ENCODE measurements around the gene JAML. TPM values are rescaled to one million over a fixed set of nuclear protein-coding genes. Genes with fewer than 3 reads are reported as not detected.
A peak's percentile ranks its signal among the peaks of the same experiment; 100 is the strongest.

The JAML gene, protein sequence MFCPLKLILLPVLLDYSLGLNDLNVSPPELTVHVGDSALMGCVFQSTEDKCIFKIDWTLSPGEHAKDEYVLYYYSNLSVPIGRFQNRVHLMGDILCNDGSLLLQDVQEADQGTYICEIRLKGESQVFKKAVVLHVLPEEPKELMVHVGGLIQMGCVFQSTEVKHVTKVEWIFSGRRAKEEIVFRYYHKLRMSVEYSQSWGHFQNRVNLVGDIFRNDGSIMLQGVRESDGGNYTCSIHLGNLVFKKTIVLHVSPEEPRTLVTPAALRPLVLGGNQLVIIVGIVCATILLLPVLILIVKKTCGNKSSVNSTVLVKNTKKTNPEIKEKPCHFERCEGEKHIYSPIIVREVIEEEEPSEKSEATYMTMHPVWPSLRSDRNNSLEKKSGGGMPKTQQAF
- not detected in 2 replicates for total RNA-seq
- not detected in 2 replicates for polyA plus RNA-seq
- polyA plus RNA-seq (2012), result not detected in 2 replicates
- not detected in 2 replicates for polyA minus RNA-seq (ENCODE audit: low replicate concordance)

- H3K4me2 ChIP-seq (ENCODE audit: extremely low read depth, insufficient read depth, low read length), result no peak within 1 kb of the TSS
- no peaks in the 10 kb centered on the region for H3K4me1 ChIP-seq (ENCODE audit: control insufficient read depth, extremely low read depth, insufficient read depth, low read length)
- no peaks in the 10 kb centered on the region for H3K79me2 ChIP-seq (ENCODE audit: control insufficient read depth, insufficient read depth, low read length)
- no peak within 1 kb of the TSS for H2AFZ ChIP-seq (ENCODE audit: low read length)
- no peak for DNase-seq (ENCODE audit: low read depth in 2 of 2)
- no peak within 1 kb of the TSS for H3K4me3 ChIP-seq (replicated peaks in 1 of 4; ENCODE audit: control extremely low read depth in 1 of 4, insufficient read depth in 1 of 4, low read depth in 3 of 4, low read length in 4 of 4)
- no peak within 1 kb of the TSS for H3K9ac ChIP-seq (ENCODE audit: insufficient read depth, low read length)
- TF ChIP-seq CTCF (conservative IDR thresholded peaks at IDR 0.05 in 1 of 2, IDR thresholded peaks at IDR 0.05 in 1 of 2; ENCODE audit: low read depth in 1 of 2, low read length in 2 of 2) (no peak), EZH2 (IDR thresholded peaks at IDR 0.05; ENCODE audit: low read length, missing control alignments) (no peak)
- H3K27me3 ChIP-seq (ENCODE audit: control insufficient read depth, insufficient read depth, low read length), result no peaks in the 10 kb centered on the region
- H4K20me1 ChIP-seq (ENCODE audit: control insufficient read depth, extremely low read depth, insufficient read depth, low read length), result no peaks in the 10 kb centered on the region
- H3K9me3 ChIP-seq (ENCODE audit: control insufficient read depth, insufficient read depth, low read depth, low read length), result no peaks in the 10 kb centered on the region
- no peak within 1 kb of the TSS for H3K27ac ChIP-seq (ENCODE audit: insufficient read depth, low read length)
- H3K36me3 ChIP-seq (ENCODE audit: control insufficient read depth, insufficient read depth, low read length), result no peaks in the 10 kb centered on the region
These were observed at the start of gene JAML for GRCh38 chr11:118224511-118225188. Gene JAML (minus strand): TSS chr11:118225011. CDS start chr11:118214866, 10,145 bp downstream.

GRCh38 chr11:118274186-118274585, 49.4 kb upstream of the JAML start:
- H3K4me2 ChIP-seq (ENCODE audit: extremely low read depth, insufficient read depth, low read length), result no peak overlapping the region
- no peaks in the 10 kb centered on the region for H3K9me3 ChIP-seq (ENCODE audit: control insufficient read depth, insufficient read depth, low read depth, low read length)
- H2AFZ ChIP-seq (ENCODE audit: low read length), result no peak overlapping the region
- H3K79me2 ChIP-seq (ENCODE audit: control insufficient read depth, insufficient read depth, low read length), result no peaks in the 10 kb centered on the region
- no peaks in the 10 kb centered on the region for H3K36me3 ChIP-seq (ENCODE audit: control insufficient read depth, insufficient read depth, low read length)
- no peaks in the 10 kb centered on the region for H4K20me1 ChIP-seq (ENCODE audit: control insufficient read depth, extremely low read depth, insufficient read depth, low read length)
- TF ChIP-seq CTCF (conservative IDR thresholded peaks at IDR 0.05 in 1 of 2, IDR thresholded peaks at IDR 0.05 in 1 of 2; ENCODE audit: low read depth in 1 of 2, low read length in 2 of 2), result no peak
- TF ChIP-seq EZH2 (IDR thresholded peaks at IDR 0.05; ENCODE audit: low read length, missing control alignments), result no peak
- DNase-seq (ENCODE audit: low read depth in 2 of 2), result peak in 1 of 2 donors; percentile 6
- H3K4me1 ChIP-seq (ENCODE audit: control insufficient read depth, extremely low read depth, insufficient read depth, low read length), result no peaks in the 10 kb centered on the region
- no peak overlapping the region for H3K4me3 ChIP-seq (replicated peaks in 1 of 4; ENCODE audit: control extremely low read depth in 1 of 4, insufficient read depth in 1 of 4, low read depth in 3 of 4, low read length in 4 of 4)
- no peak overlapping the region for H3K9ac ChIP-seq (ENCODE audit: insufficient read depth, low read length)
- H3K27me3 ChIP-seq (ENCODE audit: control insufficient read depth, insufficient read depth, low read length), result peaks cover 5% of the 10 kb centered on the region
- no peak overlapping the region for H3K27ac ChIP-seq (ENCODE audit: insufficient read depth, low read length)

DNA sequence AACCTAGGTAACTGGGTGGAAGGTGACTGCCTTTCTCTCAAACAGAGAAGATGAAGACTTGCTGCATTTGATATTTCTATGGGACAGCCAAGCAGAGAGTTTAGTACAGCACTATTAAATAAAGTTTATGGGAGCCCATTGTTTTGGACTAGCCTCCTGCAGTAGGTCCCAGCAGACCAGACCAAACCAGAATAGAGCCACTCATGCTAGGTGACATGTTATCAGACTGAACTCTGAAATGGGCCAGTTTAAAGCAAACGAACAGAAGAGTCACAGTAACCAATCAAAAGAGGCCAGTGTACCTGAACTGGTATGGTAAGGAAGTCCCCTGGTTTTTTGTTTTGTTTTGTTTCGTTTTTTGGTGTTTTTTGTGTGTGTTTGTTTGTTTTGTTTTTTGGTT, 47.2 kb upstream of the JAML start:
- Histone ChIP-seq H2AFZ (ENCODE audit: low read length) (no peak overlapping the region), H3K79me2 (ENCODE audit: control insufficient read depth, insufficient read depth, low read length) (no peaks in the 10 kb centered on the region), H3K27ac (ENCODE audit: insufficient read depth, low read length) (no peak overlapping the region), H4K20me1 (ENCODE audit: control insufficient read depth, extremely low read depth, insufficient read depth, low read length) (no peaks in the 10 kb centered on the region), H3K27me3 (ENCODE audit: control insufficient read depth, insufficient read depth, low read length) (peaks cover 5% of the 10 kb centered on the region), H3K9me3 (ENCODE audit: control insufficient read depth, insufficient read depth, low read depth, low read length) (no peaks in the 10 kb centered on the region), H3K4me1 (ENCODE audit: control insufficient read depth, extremely low read depth, insufficient read depth, low read length) (no peaks in the 10 kb centered on the region), H3K4me2 (ENCODE audit: extremely low read depth, insufficient read depth, low read length) (no peak overlapping the region), H3K9ac (ENCODE audit: insufficient read depth, low read length) (no peak overlapping the region), H3K36me3 (ENCODE audit: control insufficient read depth, insufficient read depth, low read length) (no peaks in the 10 kb centered on the region), H3K4me3 (replicated peaks in 1 of 4; ENCODE audit: control extremely low read depth in 1 of 4, insufficient read depth in 1 of 4, low read depth in 3 of 4, low read length in 4 of 4) (no peak overlapping the region)
- TF ChIP-seq EZH2 (IDR thresholded peaks at IDR 0.05; ENCODE audit: low read length, missing control alignments), result no peak
- TF ChIP-seq CTCF (conservative IDR thresholded peaks at IDR 0.05 in 1 of 2, IDR thresholded peaks at IDR 0.05 in 1 of 2; ENCODE audit: low read depth in 1 of 2, low read length in 2 of 2), result no peak
- no peak for DNase-seq (ENCODE audit: low read depth in 2 of 2)

Measured in fibroblast of lung (primary cell).